ENCODE data around the gene NOM1. TPM values are rescaled to one million over a fixed set of nuclear protein-coding genes. Genes with fewer than 3 reads are reported as not detected.

NOM1 gene
- polyA plus RNA-seq, 1 of the 3 experiments (the other 2 are of a cell fraction), result 18.1 TPM

- ChIA-PET POLR2A (no interaction called here), CTCF (interaction anchor here (0.9 to 11.3 kb wide), 9 partner anchors 10 to 419 kb away, joined by 3 to 120 read pairs (median 10); partner anchors contain the start of gene NOM1)
- no peak overlapping the region for H3K27ac ChIP-seq (ENCODE audit: low read depth in 2 of 2, low read length in 1 of 2)
- WGBS (ENCODE audit: low lambda C conversion rate), result 98% methylated on average over 27 of the region's 27 CpGs
- H2AFZ ChIP-seq (ENCODE audit: low read depth), result no peak overlapping the region
- no peak for TF ChIP-seq MEF2A (IDR thresholded peaks at IDR 0.05; ENCODE audit: borderline replicate concordance, low read depth)
- no peak for TF ChIP-seq RCOR1 (IDR thresholded peaks at IDR 0.05; ENCODE audit: low read length)
- no peak for TF ChIP-seq RAD21 (IDR thresholded peaks at IDR 0.05; ENCODE audit: low read length)
- no peak for TF ChIP-seq TCF12 (IDR thresholded peaks at IDR 0.05)
- no peak for TF ChIP-seq USF1 (IDR thresholded peaks at IDR 0.05; ENCODE audit: borderline replicate concordance, low read depth)
- TF ChIP-seq TEAD4 (IDR thresholded peaks at IDR 0.05; ENCODE audit: borderline replicate concordance, insufficient read depth), result no peak
- no peak for TF ChIP-seq CTCF (IDR thresholded peaks at IDR 0.05)
- TF ChIP-seq MXI1 (IDR thresholded peaks at IDR 0.05; ENCODE audit: low read depth, low read length), result no peak
- TF ChIP-seq ZBTB33 (IDR thresholded peaks at IDR 0.05; ENCODE audit: borderline replicate concordance, low read depth), result no peak
- TF ChIP-seq GATA2 (CRISPR knock-in tag; IDR thresholded peaks at IDR 0.05), result no peak
- TF ChIP-seq GABPA (IDR thresholded peaks at IDR 0.05; ENCODE audit: low read depth), result no peak
- TF ChIP-seq PBX3 (IDR thresholded peaks at IDR 0.05), result no peak
- TF ChIP-seq IRF3 (IDR thresholded peaks at IDR 0.05; ENCODE audit: low read depth, low read length), result no peak
- no peak for TF ChIP-seq TAF1 (IDR thresholded peaks at IDR 0.05; ENCODE audit: borderline replicate concordance, low read depth, low read length)
- no peak for TF ChIP-seq ELF1 (IDR thresholded peaks at IDR 0.05)
- TF ChIP-seq NRF1 (IDR thresholded peaks at IDR 0.05; ENCODE audit: low read depth, low read length), result no peak
- TF ChIP-seq FOSL2 (IDR thresholded peaks at IDR 0.05; ENCODE audit: borderline replicate concordance, low read depth), result no peak
- TF ChIP-seq RFX5 (IDR thresholded peaks at IDR 0.05; ENCODE audit: low read length), result no peak
- no peaks in the 10 kb centered on the region for H3K9me2 ChIP-seq
- H3K4me1 ChIP-seq (ENCODE audit: control insufficient read depth in 1 of 2, insufficient read depth in 2 of 2, low read depth in 1 of 2, low read length in 1 of 2), result no peaks in the 10 kb centered on the region
- H3K79me2 ChIP-seq (ENCODE audit: insufficient read depth), result peaks cover 8% of the 10 kb centered on the region; the same call in 1 of the 2 replicates
- H3K4me3 ChIP-seq (ENCODE audit: low read depth in 2 of 2, low read length in 1 of 2), result no peak overlapping the region
- H3K9ac ChIP-seq, result no peak overlapping the region
- H3F3A ChIP-seq (replicated peaks; ENCODE audit: insufficient read depth), result peaks cover 12% of the 10 kb centered on the region
- peaks cover 9% of the 10 kb centered on the region; the same call in 1 of the 2 replicates for H4K20me1 ChIP-seq (ENCODE audit: insufficient read depth)
- H3K27me3 ChIP-seq (ENCODE audit: insufficient read depth), result no peaks in the 10 kb centered on the region
- DNase-seq, result no peak
- H3K4me2 ChIP-seq, result no peak overlapping the region
- H3K36me3 ChIP-seq (replicated peaks in 1 of 2; ENCODE audit: control insufficient read depth in 1 of 2, insufficient read depth in 2 of 2, low read length in 1 of 2), result peaks cover 64 to 75% of the 10 kb centered on the region in 2 experiments
- H3K9me3 ChIP-seq, result no peaks in the 10 kb centered on the region
These were observed 18.7 kb downstream of the NOM1 start for GRCh38 chr7:156968183-156968582.
